T-helper 2 cell treated with Interferon-gamma antibody and Interleukin-4, amounts not matched to agents 5 μg/mL and 100 μg/mL, for 36 hours (primary cell): Measurements from ENCODE around the gene TXN2.
"Not testable (repeated sequence)": the region's sequence is repeated elsewhere in the genome, so short reads cannot be mapped to it uniquely, and the experiment has no call there.

Source experiments
- DNase-seq: peaks from one replicate; pipeline ENCODE4 v3.0.0; 2021; ENCODE audit warnings: low spot score
- H3K27ac Mint-ChIP-seq: one replicate; pipeline ENCODE4 v1.8.0; 2021; ENCODE audit warnings: mild to moderate bottlenecking, mixed read lengths
- H3K27me3 Mint-ChIP-seq: one replicate; pipeline ENCODE4 v1.8.0; 2021; ENCODE audit warnings: low read depth, mixed read lengths
- H3K36me3 Mint-ChIP-seq: one replicate; pipeline ENCODE4 v1.8.0; 2021; ENCODE audit warnings: low read depth, mixed read lengths
- H3K4me1 Mint-ChIP-seq: one replicate; pipeline ENCODE4 v1.8.0; 2021; ENCODE audit warnings: low read depth, mixed read lengths
- H3K4me3 Mint-ChIP-seq: one replicate; pipeline ENCODE4 v1.8.0; 2022; ENCODE audit warnings: mild to moderate bottlenecking, moderate library complexity, mixed read lengths
- H3K9me3 Mint-ChIP-seq: one replicate; pipeline ENCODE4 v1.8.0; 2021; ENCODE audit warnings: mixed read lengths

Gene TXN2

DNA sequence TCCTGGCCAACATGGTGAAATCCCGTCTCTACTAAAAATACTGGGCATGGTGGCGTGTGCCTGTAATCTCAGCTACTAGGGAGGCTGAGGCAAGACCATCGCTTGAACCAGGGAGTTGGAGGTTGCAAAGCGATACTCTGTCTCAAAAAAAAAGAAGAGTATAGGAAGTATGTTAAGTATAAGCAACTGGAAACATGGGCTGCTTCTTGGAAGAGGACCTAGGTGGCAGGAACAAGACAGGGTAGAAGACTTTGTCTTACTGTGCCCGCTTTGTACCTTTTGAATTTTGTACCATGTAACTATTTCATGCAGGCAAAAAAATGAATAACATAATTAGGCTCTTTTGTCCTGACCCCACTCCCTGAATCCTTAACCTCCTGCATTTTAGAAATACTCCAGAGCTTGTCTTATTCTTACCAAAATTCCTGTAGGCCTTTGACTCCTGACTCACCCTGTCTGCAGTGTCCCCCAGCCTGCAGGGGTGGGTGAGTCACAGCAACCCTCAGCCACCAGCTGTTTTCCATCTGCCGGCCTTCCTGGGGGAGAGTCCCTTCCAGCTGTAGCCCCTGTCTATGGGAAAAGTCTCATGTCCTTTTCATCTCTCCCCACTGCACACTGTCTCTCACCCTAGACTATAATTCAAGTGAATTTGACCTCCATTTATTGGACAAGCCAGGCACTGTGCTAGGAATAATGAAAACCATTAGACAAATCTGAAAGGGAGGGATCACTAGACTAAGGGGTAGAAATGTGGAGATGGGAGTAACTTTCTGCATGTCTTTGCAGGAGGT lies 41.8 kb downstream of the TXN2 start:
- peak; percentile 43 for DNase-seq
- Mint-ChIP-seq H3K27ac (no peak overlapping the region), H3K4me3 (no peak overlapping the region), H3K36me3 (no peaks in the 10 kb centered on the region), H3K27me3 (no peaks in the 10 kb centered on the region), H3K4me1 (peaks cover 32% of the 10 kb centered on the region), H3K9me3 (no peaks in the 10 kb centered on the region)

DNA sequence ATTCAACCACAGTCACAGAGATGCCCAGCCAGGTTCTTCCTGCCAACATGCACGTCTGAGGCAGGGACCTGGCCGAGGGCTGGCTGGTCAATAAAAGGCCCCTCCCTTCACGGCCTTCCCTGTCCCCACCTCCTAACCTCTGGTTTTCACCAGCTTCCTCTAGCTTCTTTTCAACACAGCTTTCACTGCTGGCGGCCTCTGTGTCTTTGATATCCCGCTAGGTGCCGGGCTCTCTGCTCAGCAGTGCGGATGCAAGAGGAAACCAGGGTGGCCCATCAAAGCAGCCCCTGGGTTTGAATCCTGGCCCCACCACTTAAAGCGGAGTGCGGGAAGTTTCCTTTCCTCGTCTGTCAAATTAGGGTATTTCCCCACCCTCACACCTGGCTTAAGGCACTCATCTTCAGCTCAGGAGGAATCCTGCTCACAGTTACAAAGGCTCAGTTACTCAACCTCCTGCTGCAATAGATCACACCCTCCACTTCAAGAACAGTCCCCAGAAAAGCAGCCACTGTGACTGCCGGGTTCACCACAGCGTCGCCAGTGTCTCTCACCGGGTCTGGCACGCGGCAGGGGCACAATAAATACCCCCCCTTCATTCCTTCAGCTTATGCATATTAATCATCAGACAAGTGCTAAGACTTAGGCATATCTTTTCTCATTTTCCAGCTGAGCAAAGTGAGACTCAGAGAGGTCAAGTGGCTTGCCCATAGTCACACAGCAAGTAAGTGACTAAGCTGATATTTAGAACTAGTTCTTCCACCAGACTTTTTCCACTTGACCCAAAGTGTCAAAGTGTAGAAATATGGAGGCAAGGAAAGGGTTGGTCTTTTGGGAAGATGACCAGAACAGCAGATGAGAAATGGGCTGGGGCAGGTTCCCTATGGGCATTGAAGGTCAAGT lies 45.7 kb downstream of the TXN2 start:
- peak; percentile 31 for DNase-seq
- Mint-ChIP-seq H3K27me3 (no peaks in the 10 kb centered on the region), H3K9me3 (no peaks in the 10 kb centered on the region), H3K4me1 (peaks cover 30% of the 10 kb centered on the region), H3K27ac (peak overlapping the region; percentile 67), H3K36me3 (no peaks in the 10 kb centered on the region), H3K4me3 (peak overlapping the region; percentile 52)

DNA sequence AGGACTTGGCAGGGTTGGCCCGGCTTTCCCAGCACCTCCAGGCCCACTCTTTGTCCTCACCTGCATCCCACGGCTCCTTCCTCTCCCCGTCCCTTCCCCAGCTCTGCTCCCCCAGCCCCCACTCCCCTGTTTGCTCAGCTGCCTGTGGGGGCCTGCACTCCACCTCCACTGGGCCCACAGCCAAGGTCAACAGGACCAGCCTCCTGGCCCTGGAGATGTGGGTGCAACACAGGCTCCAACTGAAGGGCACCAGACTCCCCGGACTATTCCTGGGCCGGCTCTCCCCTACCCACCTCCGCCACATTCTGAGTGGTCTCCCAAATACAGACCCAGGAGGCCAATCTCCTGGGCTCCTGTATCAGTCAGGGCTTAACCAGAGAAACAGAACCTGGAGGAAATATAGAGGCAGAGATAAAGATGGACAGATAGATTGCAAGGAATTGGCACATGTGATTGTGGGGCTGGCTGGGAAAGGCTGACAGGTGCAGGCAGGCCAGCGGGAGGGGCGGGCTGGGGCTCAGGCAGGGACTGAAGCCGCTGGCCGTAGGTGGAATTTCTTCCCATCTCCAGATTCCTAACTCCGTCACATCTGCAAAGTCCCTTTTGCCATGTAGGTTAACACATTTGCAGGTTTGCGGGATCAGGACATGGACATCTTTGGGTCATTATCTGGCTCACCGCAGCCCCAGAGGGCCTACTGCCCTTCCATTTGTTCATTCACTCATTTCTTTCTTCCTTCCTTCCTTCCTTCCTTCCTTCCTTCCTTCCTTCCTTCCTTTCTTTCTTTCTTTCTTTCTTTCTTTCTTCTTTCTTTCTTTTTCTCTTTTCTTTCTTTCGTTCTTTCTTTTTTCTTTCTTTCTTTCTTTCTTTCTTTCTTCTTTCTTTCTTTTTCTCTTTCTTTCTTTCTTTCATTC lies 47.9 kb downstream of the TXN2 start:
- peaks cover 20% of the 10 kb centered on the region for H3K4me1 Mint-ChIP-seq
- no peaks in the 10 kb centered on the region for H3K27me3 Mint-ChIP-seq
- H3K9me3 Mint-ChIP-seq, result no peaks in the 10 kb centered on the region

GRCh38 chr22:36432592-36433317 lies 48.7 kb downstream of the TXN2 start:
- H3K27me3 Mint-ChIP-seq, result no peaks in the 10 kb centered on the region
- no peak overlapping the region for H3K27ac Mint-ChIP-seq
- H3K4me3 Mint-ChIP-seq, result no peak overlapping the region
- H3K36me3 Mint-ChIP-seq, result no peaks in the 10 kb centered on the region
- H3K4me1 Mint-ChIP-seq, result peaks cover 20% of the 10 kb centered on the region
- no peaks in the 10 kb centered on the region for H3K9me3 Mint-ChIP-seq
- no peak for DNase-seq

More for the DNA sequence above, 47.9 kb downstream of the TXN2 start:
- H3K27ac Mint-ChIP-seq, result no peak overlapping the region
- no peak for DNase-seq
- no peaks in the 10 kb centered on the region for H3K36me3 Mint-ChIP-seq
- H3K4me3 Mint-ChIP-seq, result no peak overlapping the region

- no peak overlapping the region for H3K27ac Mint-ChIP-seq
- H3K4me1 Mint-ChIP-seq, result peaks cover 23% of the 10 kb centered on the region
- H3K27me3 Mint-ChIP-seq, result no peaks in the 10 kb centered on the region
- DNase-seq, result no peak
- H3K4me3 Mint-ChIP-seq, result no peak overlapping the region
- no peaks in the 10 kb centered on the region for H3K36me3 Mint-ChIP-seq
- no peaks in the 10 kb centered on the region for H3K9me3 Mint-ChIP-seq
Observed at GRCh38 chr22:36431977-36432376, 49.5 kb downstream of the TXN2 start.

DNA sequence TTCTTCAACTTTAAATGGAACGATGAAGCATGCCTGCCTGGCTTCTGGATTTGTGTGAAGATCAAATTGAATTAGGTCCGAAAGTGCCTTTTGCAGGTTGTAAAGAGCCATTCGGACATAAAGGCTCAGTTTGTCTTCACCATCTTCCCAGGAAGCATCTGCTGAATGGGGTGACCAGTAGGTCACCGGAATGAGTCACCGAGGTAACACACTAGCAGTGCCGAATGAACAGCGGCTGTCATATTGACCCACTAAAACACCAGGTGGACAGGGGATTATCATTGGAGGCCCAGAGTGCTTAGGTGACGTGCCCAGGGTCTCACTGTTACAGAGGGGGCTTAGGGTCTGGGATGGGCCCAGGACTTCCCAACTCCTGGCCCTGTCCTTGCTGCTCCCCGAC lies 50.6 kb downstream of the TXN2 start:
- no peaks in the 10 kb centered on the region for H3K36me3 Mint-ChIP-seq
- no peaks in the 10 kb centered on the region for H3K27me3 Mint-ChIP-seq
- H3K4me3 Mint-ChIP-seq, result no peak overlapping the region
- H3K27ac Mint-ChIP-seq, result no peak overlapping the region
- H3K9me3 Mint-ChIP-seq, result no peaks in the 10 kb centered on the region
- DNase-seq, result no peak
- H3K4me1 Mint-ChIP-seq, result peaks cover 16% of the 10 kb centered on the region

DNA sequence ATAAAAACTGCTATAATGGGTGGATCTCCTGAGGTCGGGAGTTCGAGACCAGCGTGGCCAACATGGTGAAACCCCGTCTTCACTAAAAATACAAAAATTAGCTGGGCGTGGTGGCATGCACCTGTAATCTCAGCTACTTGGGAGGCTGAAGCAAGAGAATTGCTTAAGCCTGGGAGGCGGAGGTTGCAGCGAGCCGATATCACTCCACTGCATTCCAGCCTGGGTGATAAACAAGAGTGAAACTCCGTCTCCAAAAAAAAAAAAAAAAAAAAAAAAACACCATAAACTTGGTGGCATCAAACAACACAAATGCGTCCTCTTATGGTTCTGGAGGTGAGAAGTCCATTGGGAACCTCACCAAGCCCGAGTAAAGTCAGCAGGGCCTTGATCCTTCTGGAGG lies 53.5 kb downstream of the TXN2 start:
- H3K9me3 Mint-ChIP-seq, DNase-seq, H3K4me3 Mint-ChIP-seq, H3K36me3 Mint-ChIP-seq, H3K27ac Mint-ChIP-seq, H3K27me3 Mint-ChIP-seq: not testable (repeated sequence)
- H3K4me1 Mint-ChIP-seq, result peaks cover 20% of the 10 kb centered on the region

- Mint-ChIP-seq H3K9me3 (no peaks in the 10 kb centered on the region), H3K27me3 (no peaks in the 10 kb centered on the region), H3K4me3 (no peak overlapping the region), H3K36me3 (no peaks in the 10 kb centered on the region), H3K27ac (peak overlapping the region; percentile 72), H3K4me1 (peaks cover 20% of the 10 kb centered on the region)
- no peak for DNase-seq
Observed at GRCh38 chr22:36425977-36426523, 55.4 kb downstream of the TXN2 start.

DNA sequence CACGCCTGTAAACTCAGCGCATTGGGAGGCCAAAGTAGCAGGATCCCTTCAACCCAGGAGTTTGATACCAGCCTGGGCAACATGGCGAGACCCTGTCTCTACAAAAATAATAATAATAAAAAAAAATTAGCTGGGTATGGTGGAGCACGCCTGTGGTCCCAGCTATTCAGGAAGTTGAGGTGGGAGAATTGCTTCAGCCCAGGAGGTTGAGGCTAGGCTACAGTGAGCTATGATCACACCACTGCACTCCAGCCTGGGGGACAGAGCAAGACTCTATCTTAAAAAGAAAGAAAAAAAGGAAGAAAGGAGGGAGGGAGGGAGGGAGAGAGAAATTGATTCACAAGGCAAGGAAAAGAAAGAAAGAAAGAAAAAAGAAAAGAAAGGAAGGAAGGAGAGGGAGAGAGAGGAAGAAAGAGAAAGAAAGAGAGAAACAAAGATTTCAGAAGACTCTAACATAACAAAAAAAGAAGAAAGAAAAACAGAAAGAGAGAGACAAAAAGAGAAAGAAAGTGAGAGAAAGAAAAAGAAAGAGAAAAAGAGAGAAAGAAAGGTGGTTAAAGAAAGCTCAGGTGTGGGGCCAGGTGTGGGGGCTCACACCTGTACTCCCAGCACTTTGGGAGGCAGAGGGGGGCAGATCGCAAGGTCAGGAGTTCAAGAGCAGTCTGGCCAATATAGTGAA lies 56.4 kb downstream of the TXN2 start:
- peak overlapping the region; percentile 32 for H3K4me3 Mint-ChIP-seq

DNA sequence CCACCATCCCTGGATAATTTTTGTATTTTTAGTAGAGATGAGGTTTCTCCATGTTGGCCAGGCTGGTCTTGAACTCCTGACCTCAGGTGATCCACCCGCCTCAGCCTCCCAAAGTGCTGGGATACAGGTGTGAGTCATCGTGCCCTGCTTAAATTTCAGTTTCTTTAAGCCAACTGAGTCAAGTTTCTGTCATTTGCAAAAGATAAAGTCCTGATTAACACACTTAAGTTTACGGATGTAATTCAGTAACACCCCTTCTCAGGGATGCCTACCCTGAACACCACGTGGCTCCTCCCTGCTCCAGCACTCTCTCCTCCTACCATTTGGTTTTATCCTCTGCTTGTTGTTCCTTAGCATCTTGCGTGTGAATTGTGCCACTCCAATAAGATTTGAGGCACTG lies 57.0 kb downstream of the TXN2 start:
- not testable (repeated sequence) for H3K4me3 Mint-ChIP-seq, H3K36me3 Mint-ChIP-seq, H3K9me3 Mint-ChIP-seq, H3K27me3 Mint-ChIP-seq, DNase-seq, H3K27ac Mint-ChIP-seq
- peaks cover 27% of the 10 kb centered on the region for H3K4me1 Mint-ChIP-seq

More for the DNA sequence above, 56.4 kb downstream of the TXN2 start:
- Mint-ChIP-seq H3K27ac (peak overlapping the region; percentile 26), H3K27me3 (no peaks in the 10 kb centered on the region), H3K4me1 (peaks cover 22% of the 10 kb centered on the region), H3K36me3 (no peaks in the 10 kb centered on the region), H3K9me3 (no peaks in the 10 kb centered on the region)
- no peak for DNase-seq

DNA sequence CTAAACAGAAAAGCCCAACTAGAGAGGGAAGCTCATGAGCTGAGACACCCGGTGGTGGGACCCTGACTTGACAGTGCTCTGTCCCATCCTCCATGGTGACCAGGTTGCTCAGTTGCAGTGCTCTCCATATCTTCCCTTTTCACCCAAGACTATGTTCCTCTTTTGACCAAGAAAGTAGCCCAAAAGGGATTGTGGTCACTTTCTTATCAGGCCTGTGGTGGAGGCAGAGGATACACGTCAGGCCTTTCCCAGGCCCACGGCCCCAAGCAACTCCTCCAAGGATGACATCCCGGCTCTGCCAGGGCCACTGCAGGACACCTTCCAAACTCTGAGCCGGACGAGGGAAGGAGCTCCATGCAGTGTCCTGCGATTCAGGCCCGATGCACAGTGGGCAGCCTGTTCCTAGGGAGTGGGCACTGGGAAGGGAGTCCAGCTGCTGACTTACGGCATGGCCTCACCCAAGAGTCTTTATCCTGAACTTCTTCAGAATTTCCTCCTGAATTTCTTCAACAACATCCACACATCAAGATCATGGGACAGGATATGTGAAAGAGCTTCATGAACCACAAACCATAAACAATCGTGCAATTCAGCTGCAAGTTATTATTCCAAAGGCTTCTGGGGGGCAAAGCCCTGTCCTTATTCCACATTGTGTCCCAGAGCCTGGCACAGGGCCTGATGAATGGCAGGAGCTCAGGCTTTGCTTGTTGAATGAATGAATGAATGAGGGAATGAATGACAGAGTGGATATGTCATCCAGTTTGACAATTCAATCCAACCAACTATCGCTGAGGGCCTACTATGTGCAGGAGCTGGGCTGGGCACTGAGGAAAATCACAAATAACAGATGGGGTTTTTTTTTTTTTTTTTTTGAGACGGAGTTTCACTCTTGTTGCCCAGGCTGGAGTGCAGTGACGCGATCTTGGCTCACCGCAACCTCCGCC lies 57.7 kb downstream of the TXN2 start:
- DNase-seq, result no peak
- H3K27me3 Mint-ChIP-seq, result no peaks in the 10 kb centered on the region
- H3K27ac Mint-ChIP-seq, result no peak overlapping the region
- no peaks in the 10 kb centered on the region for H3K9me3 Mint-ChIP-seq
- H3K4me1 Mint-ChIP-seq, result peaks cover 33% of the 10 kb centered on the region
- no peak overlapping the region for H3K4me3 Mint-ChIP-seq
- H3K36me3 Mint-ChIP-seq, result no peaks in the 10 kb centered on the region
